C4-2B (cell line): ENCODE data around the gene HCFC1.
"Not testable (repeated sequence)": the region's sequence is repeated elsewhere in the genome, so short reads cannot be mapped to it uniquely, and the experiment has no call there.

Experiments
- H3K27ac ChIP-seq: fragments of 450-650 bp; 2 replicates; pipeline ENCODE4 v1.5.1; 2017
- CTCF ChIP-seq: fragments of 450-650 bp; conservative IDR thresholded peaks from 2 replicates; pipeline ENCODE4 v1.5.1; 2017; ENCODE audit warnings: mild to moderate bottlenecking
- ZFX ChIP-seq: fragments of 450-650 bp; IDR thresholded peaks from 2 replicates; pipeline ENCODE4 v1.6.1; 2017

Gene HCFC1

DNA sequence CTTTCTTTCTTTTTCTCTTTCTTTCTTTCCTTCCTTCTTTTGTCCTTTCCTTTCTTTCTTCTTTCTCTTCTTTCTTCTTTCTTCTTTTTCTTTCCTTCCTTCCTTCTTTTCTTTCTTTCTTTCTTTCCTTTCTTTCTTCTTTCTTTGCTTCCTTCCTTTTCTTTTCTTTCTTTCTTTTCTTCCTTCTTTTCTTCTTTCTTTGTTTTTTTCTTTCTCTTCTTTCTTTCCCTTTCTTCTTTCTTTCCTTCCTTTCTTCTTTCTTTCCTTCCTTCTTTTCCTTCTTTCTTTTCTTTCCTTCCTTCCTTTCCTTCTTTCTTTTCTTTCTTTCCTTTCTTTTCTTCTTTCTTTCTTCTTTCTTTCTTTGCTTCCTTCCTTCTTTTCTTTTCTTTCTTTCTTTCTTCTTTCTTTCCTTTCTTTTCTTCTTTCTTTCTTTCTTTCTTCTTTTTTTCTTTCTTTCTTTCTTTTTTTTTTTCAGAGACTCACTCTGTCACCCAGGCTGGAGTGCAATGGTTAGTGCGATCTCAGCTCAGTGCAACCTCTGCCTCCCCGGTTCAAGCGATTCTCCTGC is 19.5 kb upstream of the HCFC1 start:
- no peak for TF ChIP-seq ZFX
- no peak overlapping the region for H3K27ac ChIP-seq

GRCh38 chrX:153989973-153990655 is 18.5 kb upstream of the HCFC1 start:
- TF ChIP-seq CTCF (no peak), ZFX (no peak)

GRCh38 chrX:153988493-153988892 is 16.9 kb upstream of the HCFC1 start:
- no peak overlapping the region for H3K27ac ChIP-seq
- TF ChIP-seq CTCF, result no peak

More at GRCh38 chrX:153989973-153990655, 18.5 kb upstream of the HCFC1 start:
- no peak overlapping the region for H3K27ac ChIP-seq

DNA sequence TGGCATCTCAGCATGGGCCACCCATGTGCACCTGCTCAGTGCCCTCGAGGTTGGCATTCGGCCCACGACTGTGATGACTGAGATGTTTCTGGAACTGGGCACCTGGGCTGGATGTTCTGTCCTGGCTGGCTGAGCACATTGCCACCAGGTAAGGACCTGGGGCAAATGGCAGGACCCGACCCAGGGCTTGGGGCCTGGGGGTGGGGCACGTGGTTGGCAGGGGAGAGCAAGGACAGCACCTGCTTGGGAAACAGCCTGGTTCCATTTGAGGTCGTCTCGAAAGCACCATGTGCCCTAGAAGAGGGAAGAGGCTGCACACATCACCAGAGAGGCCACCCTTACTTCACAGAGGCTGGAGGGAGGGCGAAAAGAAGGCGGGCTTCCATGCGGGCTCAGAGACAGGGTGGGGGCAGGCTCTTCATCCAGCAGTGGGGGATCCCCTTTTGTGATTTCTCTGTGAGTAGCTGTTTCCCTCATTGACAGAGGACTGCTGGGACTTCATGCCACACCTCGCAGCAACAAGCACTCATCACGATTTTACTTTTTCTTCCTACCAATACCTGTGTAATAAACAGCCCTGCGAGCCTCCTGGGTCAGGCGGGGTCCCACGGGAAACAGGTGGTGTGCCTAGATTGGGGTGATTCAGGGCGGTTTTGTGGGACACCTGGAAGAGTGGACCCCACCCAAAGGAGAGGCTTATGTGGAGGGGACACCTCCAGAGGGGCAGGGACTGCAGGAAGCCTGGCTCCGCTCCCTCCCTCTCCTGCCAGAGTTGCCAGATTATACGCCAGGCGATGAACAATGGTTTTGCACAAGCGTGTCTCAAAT is 12.9 kb upstream of the HCFC1 start:
- TF ChIP-seq ZFX, result no peak
- TF ChIP-seq CTCF, result no peak
- no peak overlapping the region for H3K27ac ChIP-seq

GRCh38 chrX:153983321-153983801 is 11.7 kb upstream of the HCFC1 start:
- H3K27ac ChIP-seq, result no peak overlapping the region
- TF ChIP-seq ZFX (no peak), CTCF (no peak)

- no peak overlapping the region for H3K27ac ChIP-seq
- no peak for TF ChIP-seq CTCF
- TF ChIP-seq ZFX, result no peak
Observed at GRCh38 chrX:153981771-153982533, 10.3 kb upstream of the HCFC1 start.

DNA sequence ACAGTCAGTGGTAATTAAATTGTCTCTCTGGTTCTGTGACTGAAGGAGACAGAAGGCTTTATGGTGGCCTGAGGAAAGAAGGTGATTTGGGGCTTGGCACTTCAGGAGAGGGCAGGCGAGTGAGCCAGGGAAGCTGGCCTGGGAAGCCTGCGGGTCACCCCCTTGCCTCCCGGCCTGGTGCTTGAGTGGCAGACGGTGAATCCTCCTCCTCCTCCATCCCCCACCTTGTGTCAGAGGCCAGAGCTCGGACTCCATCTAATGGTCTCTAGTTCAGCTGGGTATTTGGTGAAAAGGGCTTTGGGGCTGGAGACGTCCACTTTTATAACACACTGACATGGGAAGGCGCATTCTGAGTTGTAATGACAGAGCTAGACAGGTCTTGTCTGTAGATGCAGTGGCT is 9.6 kb upstream of the HCFC1 start:
- TF ChIP-seq CTCF, result no peak
- no peak for TF ChIP-seq ZFX
- no peak overlapping the region for H3K27ac ChIP-seq

DNA sequence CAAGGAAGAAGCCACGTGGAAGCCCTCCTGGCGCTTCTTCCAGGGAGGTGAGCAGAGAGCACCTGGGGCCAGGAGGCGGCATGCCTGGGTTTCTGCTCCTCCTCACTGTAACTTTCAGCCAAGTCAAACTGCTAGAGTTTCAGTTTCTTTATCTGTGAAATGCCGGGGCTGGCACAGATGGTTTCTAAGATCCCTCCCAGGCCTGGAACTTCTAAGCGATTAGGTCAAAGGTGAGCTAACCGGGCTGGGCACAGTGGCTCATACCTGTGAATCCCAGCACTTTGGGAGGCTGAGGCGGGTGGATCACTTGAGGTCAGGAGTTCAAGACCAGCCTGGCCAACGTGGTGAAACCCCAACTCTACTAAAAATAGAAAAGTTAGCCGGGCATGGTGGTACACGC is 8.8 kb upstream of the HCFC1 start:
- H3K27ac ChIP-seq, result not testable (repeated sequence)
